K562 (cell line): ENCODE results near the gene NUDT22. TPM values are rescaled to one million over a fixed set of nuclear protein-coding genes. Genes with fewer than 3 reads are reported as not detected.
A peak's percentile ranks its signal among the peaks of the same experiment; 100 is the strongest.

Source experiments
- DEAF1 ChIP-seq: fragments of 450-650 bp; formaldehyde crosslinking; IDR thresholded peaks from 2 replicates; pipeline ENCODE4 v1.4.0; 2020; ENCODE audit warnings: mild to moderate bottlenecking, moderate library complexity
- HOMEZ ChIP-seq: fragments of 250-450 bp; sonication (Bioruptor Pico); IDR thresholded peaks from 2 replicates; pipeline ENCODE4 v1.4.0; 2020; ENCODE audit warnings: mild to moderate bottlenecking, moderate library complexity
- MITF ChIP-seq: IDR thresholded peaks from 2 replicates; pipeline ENCODE4 v1.6.1; 2014; ENCODE audit warnings: antibody characterized with exemption
- RERE ChIP-seq: sonication (generic); formaldehyde crosslinking; IDR thresholded peaks from 2 replicates; pipeline ENCODE4 v1.8.0; 2023; ENCODE audit warnings: missing genetic modification reagents, mild to moderate bottlenecking, borderline replicate concordance
- SIN3A ChIP-seq, 2 experiments: fragments of 150-350 bp in 1 of 2; IDR thresholded peaks; 2 replicates each; pipeline ENCODE4 v1.6.1; 2011 to 2016; ENCODE audit warnings: borderline replicate concordance in 2 of 2, low read depth in 2 of 2, low read length in 2 of 2, mild to moderate bottlenecking in 2 of 2, moderate library complexity in 2 of 2; ENCODE audit not compliant: control insufficient read depth in 1 of 2
- SNIP1 ChIP-seq: fragments of 450-650 bp; IDR thresholded peaks from 2 replicates; pipeline ENCODE4 v1.7.1; 2017; ENCODE audit warnings: low read depth, mild to moderate bottlenecking
- THRAP3 ChIP-seq: fragments of 450-650 bp; IDR thresholded peaks from 2 replicates; pipeline ENCODE4 v1.6.1; 2016; ENCODE audit warnings: mild to moderate bottlenecking, inconsistent platforms, borderline replicate concordance
- USF2 ChIP-seq: sonication (generic); formaldehyde crosslinking; IDR thresholded peaks from 2 replicates; pipeline ENCODE4 v1.5.0; 2020; ENCODE audit warnings: missing genetic modification reagents
- YY1 ChIP-seq, 3 experiments: IDR thresholded peaks; 2 replicates each; pipeline ENCODE4 v1.6.1; 2011; ENCODE audit warnings: low read length in 2 of 3, mild to moderate bottlenecking in 2 of 3, moderate library complexity in 2 of 3, borderline replicate concordance in 1 of 3, control low read depth in 1 of 3, low read depth in 1 of 3; ENCODE audit not compliant: insufficient read depth in 3 of 3, insufficient replicate concordance in 2 of 3, control insufficient read depth in 1 of 3, insufficient read length in 1 of 3; ENCODE audit errors: extremely low read depth in 1 of 3
- polyA plus RNA-seq, 8 experiments: library from polyadenylated mRNA; depleted of rRNA in 4 of 8; stranded (reverse) in 5 of 8; unstranded in 3 of 8; fragments of >200 nt; fragmentation: Nextera tagmentation in 2 of 8; fragmentation: Illumina TruSeq in 1 of 8; extraction: Ambion mirVana in 2 of 8; extraction: Trizol in 1 of 8; gene quantifications; 2 replicates each; pipeline versions ENCODE4 v1.2.1 to v1.2.3, GENCODE V29; 2011 to 2014; ENCODE audit warnings: inconsistent platforms in 1 of 8, missing spikeins in 1 of 8
- total RNA-seq, 7 experiments: library from RNA; depleted of rRNA in 6 of 7; stranded (reverse); fragments of >200 nt in 6 of 7; fragmentation: Illumina TruSeq in 2 of 7; extraction: Trizol in 2 of 7; gene quantifications; 2 replicates each; pipeline versions ENCODE4 v1.2.1 to v1.2.3, GENCODE V29; 2011 to 2021; ENCODE audit warnings: low replicate concordance in 1 of 7

The NUDT22 gene
- total and polyA plus RNA-seq, 9 of the 15 experiments (the other 6 are each of a cell fraction or from before 2014, with no cell fraction given) = 6.3 to 92.6 (median 37.4) TPM

GRCh38 chr11:64181506-64182411 is 44.3 kb upstream of the NUDT22 start (continued):
- TF ChIP-seq MITF = peak; percentile 39; the same call in 1 of the 2 replicates
- TF ChIP-seq SNIP1 = no peak
- no peak for TF ChIP-seq THRAP3
- TF ChIP-seq SIN3A (IDR thresholded peaks at IDR 0.05; ENCODE audit: borderline replicate concordance in 2 of 2, control insufficient read depth in 1 of 2, low read depth in 2 of 2, low read length in 2 of 2) = peak in 1 of 2 experiments; percentile 56; a peak in 1 of 4 replicates
- no peak for TF ChIP-seq RERE (CRISPR knock-in tag)
- TF ChIP-seq USF2 (CRISPR knock-in tag) = peak; percentile 98
- TF ChIP-seq DEAF1 (CRISPR knock-in tag) = no peak
- no peak for TF ChIP-seq HOMEZ
- TF ChIP-seq YY1 (IDR thresholded peaks at IDR 0.05; ENCODE audit: borderline replicate concordance in 1 of 3, control insufficient read depth in 1 of 3, extremely low read depth in 1 of 3, insufficient read depth in 3 of 3, insufficient read length in 1 of 3, insufficient replicate concordance in 2 of 3, low read depth in 1 of 3, low read length in 2 of 3) = peak in 2 of 3 experiments; percentile 10 to 43
